Measurements from ENCODE around the gene GPX1. TPM values are rescaled to one million over a fixed set of nuclear protein-coding genes. Genes with fewer than 3 reads are reported as not detected.

The GPX1 gene
- total RNA-seq (ENCODE audit: low replicate concordance) = 401 and 519 TPM in 2 replicates

GRCh38 chr3:49358217-49358883, at the start of gene GPX1:
TSS of gene GPX1 (minus strand) at chr3:49358353. CDS start at chr3:49358278, 75 bp downstream.

GRCh38 chr3:49339941-49340800, 18.0 kb downstream of the GPX1 start, which contains the start of gene USP4:
TSS of gene USP4 (minus strand) at chr3:49340053. CDS start at chr3:49340024, 29 bp downstream.

Other genes starting within 250 kb of the GPX1 start
- 34.7 and 77.0 TPM in 2 replicates for gene USP19, start 237.5 kb downstream of the GPX1 start, total RNA-seq (ENCODE audit: low replicate concordance)
- gene LAMB2, start 225.3 kb downstream of the GPX1 start, total RNA-seq (ENCODE audit: low replicate concordance) = 460 and 630 TPM in 2 replicates
- 13.8 and 19.6 TPM in 2 replicates for gene CCDC71, start 192.0 kb downstream of the GPX1 start, total RNA-seq (ENCODE audit: low replicate concordance)
- 24.7 and 26.5 TPM in 2 replicates for gene KLHDC8B, start 186.8 kb downstream of the GPX1 start, total RNA-seq (ENCODE audit: low replicate concordance)
- 0.59 and 0.90 TPM in 2 replicates for gene C3orf62, start 81.1 kb downstream of the GPX1 start, total RNA-seq (ENCODE audit: low replicate concordance)
- 23.2 and 28.2 TPM in 2 replicates for gene USP4, start 18.3 kb downstream of the GPX1 start, total RNA-seq (ENCODE audit: low replicate concordance)
- 402 and 587 TPM in 2 replicates for gene RHOA, start 53.6 kb upstream of the GPX1 start, total RNA-seq (ENCODE audit: low replicate concordance)
- gene TCTA, start 54.1 kb upstream of the GPX1 start, total RNA-seq (ENCODE audit: low replicate concordance) = 18.8 and 21.3 TPM in 2 replicates
- gene AMT, start 64.1 kb upstream of the GPX1 start, total RNA-seq (ENCODE audit: low replicate concordance) = 0.60 and 2.0 TPM in 2 replicates
- 8.8 and 9.4 TPM in 2 replicates for gene NICN1, start 71.0 kb upstream of the GPX1 start, total RNA-seq (ENCODE audit: low replicate concordance)
- 19.3 and 38.8 TPM in 2 replicates for gene DAG1, start 111.9 kb upstream of the GPX1 start, total RNA-seq (ENCODE audit: low replicate concordance)
- gene BSN, start 196.1 kb upstream of the GPX1 start, total RNA-seq (ENCODE audit: low replicate concordance) = under 0.01 and 0.08 TPM in 2 replicates

All from smooth muscle cell of the coronary artery (primary cell).